Astrocyte (in vitro differentiated cells and primary cell): ENCODE data around the gene XRN2. TPM values are rescaled to one million over a fixed set of nuclear protein-coding genes. Genes with fewer than 3 reads are reported as not detected.

Source experiments
- DNase-seq: peaks from one replicate; pipeline ENCODE4 v3.0.0-alpha.2; 2010; ENCODE audit warnings: low read depth
- FAIRE-seq: peaks from 2 replicates; lab custom pipeline; 2011; peaks lifted over from hg19 to GRCh38; lab: Jason Lieb, UNC
- H2AFZ ChIP-seq: 2 replicates; pipeline ENCODE4 v1.6.0; 2012; ENCODE audit warnings: low read depth, low read length, inconsistent platforms
- H3K27ac ChIP-seq: 2 replicates; pipeline ENCODE4 v1.5.1; 2011; ENCODE audit warnings: low read depth, low read length, inconsistent platforms
- H3K27me3 ChIP-seq: 2 replicates; pipeline ENCODE4 v1.6.0; 2011; ENCODE audit warnings: low read length, inconsistent platforms; ENCODE audit not compliant: insufficient read depth
- H3K36me3 ChIP-seq: 2 replicates; pipeline ENCODE4 v1.5.1; 2011; ENCODE audit warnings: low read length, inconsistent platforms; ENCODE audit not compliant: insufficient read depth
- H3K4me1 ChIP-seq: 2 replicates; pipeline ENCODE4 v1.5.1; 2011; ENCODE audit warnings: low read length, inconsistent platforms; ENCODE audit not compliant: insufficient read depth
- H3K4me2 ChIP-seq: 2 replicates; pipeline ENCODE4 v1.6.0; 2012; ENCODE audit warnings: low read length, inconsistent platforms
- H3K4me3 ChIP-seq: 2 replicates; pipeline ENCODE4 v1.5.1; 2011; ENCODE audit warnings: low read depth, mild to moderate bottlenecking, low read length, inconsistent platforms; ENCODE audit not compliant: insufficient read depth
- H3K79me2 ChIP-seq: 2 replicates; pipeline ENCODE4 v1.6.0; 2012; ENCODE audit warnings: mild to moderate bottlenecking, low read length, inconsistent platforms; ENCODE audit not compliant: insufficient read depth
- H3K9ac ChIP-seq: 2 replicates; pipeline ENCODE4 v1.6.0; 2012; ENCODE audit warnings: mild to moderate bottlenecking, low read length, inconsistent platforms
- H3K9me3 ChIP-seq: 2 replicates; pipeline ENCODE4 v1.5.1; 2012; ENCODE audit warnings: low read depth, mild to moderate bottlenecking, low read length, inconsistent platforms; ENCODE audit not compliant: insufficient read depth
- H4K20me1 ChIP-seq: 2 replicates; pipeline ENCODE4 v1.6.0; 2012; ENCODE audit warnings: low read length, inconsistent platforms; ENCODE audit not compliant: insufficient read depth
- H3K27ac Mint-ChIP-seq: one replicate; pipeline ENCODE4 v1.8.0; 2021; ENCODE audit warnings: mild to moderate bottlenecking, mixed read lengths; ENCODE audit not compliant: unreplicated experiment
- H3K27me3 Mint-ChIP-seq: one replicate; pipeline ENCODE4 v1.8.0; 2021; ENCODE audit warnings: low read depth, mixed read lengths; ENCODE audit not compliant: unreplicated experiment
- H3K36me3 Mint-ChIP-seq: one replicate; pipeline ENCODE4 v1.8.0; 2021; ENCODE audit warnings: low read depth, mixed read lengths; ENCODE audit not compliant: unreplicated experiment
- H3K4me1 Mint-ChIP-seq: one replicate; pipeline ENCODE4 v1.8.0; 2021; ENCODE audit warnings: low read depth, mixed read lengths; ENCODE audit not compliant: unreplicated experiment
- H3K4me3 Mint-ChIP-seq: one replicate; pipeline ENCODE4 v1.8.0; 2021; ENCODE audit warnings: mild to moderate bottlenecking, moderate library complexity, mixed read lengths; ENCODE audit not compliant: unreplicated experiment
- H3K9me3 Mint-ChIP-seq: one replicate; pipeline ENCODE4 v1.8.0; 2021; ENCODE audit warnings: mild to moderate bottlenecking, mixed read lengths; ENCODE audit not compliant: unreplicated experiment
- EZH2 ChIP-seq: IDR thresholded peaks from 2 replicates; pipeline ENCODE4 v1.6.1; 2012; ENCODE audit warnings: mild to moderate bottlenecking, low read length, inconsistent platforms; ENCODE audit not compliant: insufficient read depth
- total RNA-seq: library from RNA; stranded (reverse); gene quantifications from 2 replicates; pipeline ENCODE4 v1.2.1, GENCODE V29; 2021
- TF ChIP-seq, protein P1 (sequence below): IDR thresholded peaks from 2 replicates; pipeline ENCODE4 v1.5.1; 2011; ENCODE audit warnings: low read depth, mild to moderate bottlenecking, inconsistent platforms, low read length, moderate library complexity; ENCODE audit not compliant: insufficient read depth

The XRN2 gene
- total RNA-seq, 1 donor from 2014 or later = 74.5 TPM

DNA sequence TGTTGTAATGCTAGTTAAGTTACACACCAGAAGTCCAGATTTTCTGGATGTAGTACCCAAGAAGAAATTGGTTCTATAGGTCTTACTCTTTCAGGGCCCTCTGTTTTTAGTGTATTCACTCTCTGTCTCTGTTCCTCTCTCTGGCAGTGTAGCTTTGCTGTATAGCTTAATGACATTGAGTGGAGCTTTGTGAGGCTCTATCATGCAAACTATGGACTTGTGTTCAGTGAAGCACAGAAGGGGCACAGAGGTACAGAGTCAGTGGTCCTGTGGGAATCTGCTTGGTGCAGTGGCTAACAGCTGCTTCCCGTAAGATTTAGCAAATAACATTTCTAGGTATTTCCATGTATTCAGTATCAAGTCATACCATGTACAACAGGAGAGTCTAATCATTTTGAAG is 68.1 kb downstream of the XRN2 start:
- no peak overlapping the region for H3K4me3 Mint-ChIP-seq
- H3K36me3 Mint-ChIP-seq = peaks cover 11% of the 10 kb centered on the region
- H3K27me3 Mint-ChIP-seq = no peaks in the 10 kb centered on the region
- Histone ChIP-seq H3K79me2 (peaks cover 35% of the 10 kb centered on the region), H4K20me1 (peaks cover 35% of the 10 kb centered on the region), H3K9ac (no peak overlapping the region), H3K4me2 (no peak overlapping the region), H3K4me3 (no peak overlapping the region), H3K27ac (no peak overlapping the region), H3K4me1 (no peaks in the 10 kb centered on the region), H3K27me3 (no peaks in the 10 kb centered on the region), H2AFZ (no peak overlapping the region), H3K9me3 (no peaks in the 10 kb centered on the region), H3K36me3 (peaks cover 21% of the 10 kb centered on the region)
- H3K4me1 Mint-ChIP-seq = peaks cover under 1% of the 10 kb centered on the region
- no peak for FAIRE-seq
- no peaks in the 10 kb centered on the region for H3K9me3 Mint-ChIP-seq
- H3K27ac Mint-ChIP-seq = no peak overlapping the region
- no peak for DNase-seq
- no peak for TF ChIP-seq EZH2

GRCh38 chr20:21372016-21372415 is 68.9 kb downstream of the XRN2 start:
- H3K9me3 ChIP-seq = no peaks in the 10 kb centered on the region
- DNase-seq (no peak), FAIRE-seq (no peak)
- no peak overlapping the region for H3K27ac Mint-ChIP-seq
- no peak overlapping the region for H3K4me3 ChIP-seq
- peaks cover 6% of the 10 kb centered on the region for H3K4me1 Mint-ChIP-seq
- peaks cover 18% of the 10 kb centered on the region for H3K36me3 ChIP-seq
- no peak overlapping the region for H2AFZ ChIP-seq
- no peak overlapping the region for H3K4me2 ChIP-seq
- peaks cover 11% of the 10 kb centered on the region for H3K36me3 Mint-ChIP-seq
- no peaks in the 10 kb centered on the region for H3K27me3 Mint-ChIP-seq
- no peak overlapping the region for H3K9ac ChIP-seq
- H4K20me1 ChIP-seq = peaks cover 42% of the 10 kb centered on the region
- H3K9me3 Mint-ChIP-seq = no peaks in the 10 kb centered on the region
- no peak overlapping the region for H3K4me3 Mint-ChIP-seq
- H3K27ac ChIP-seq = no peak overlapping the region
- no peaks in the 10 kb centered on the region for H3K4me1 ChIP-seq
- no peak for TF ChIP-seq EZH2
- TF ChIP-seq, protein P1, sequence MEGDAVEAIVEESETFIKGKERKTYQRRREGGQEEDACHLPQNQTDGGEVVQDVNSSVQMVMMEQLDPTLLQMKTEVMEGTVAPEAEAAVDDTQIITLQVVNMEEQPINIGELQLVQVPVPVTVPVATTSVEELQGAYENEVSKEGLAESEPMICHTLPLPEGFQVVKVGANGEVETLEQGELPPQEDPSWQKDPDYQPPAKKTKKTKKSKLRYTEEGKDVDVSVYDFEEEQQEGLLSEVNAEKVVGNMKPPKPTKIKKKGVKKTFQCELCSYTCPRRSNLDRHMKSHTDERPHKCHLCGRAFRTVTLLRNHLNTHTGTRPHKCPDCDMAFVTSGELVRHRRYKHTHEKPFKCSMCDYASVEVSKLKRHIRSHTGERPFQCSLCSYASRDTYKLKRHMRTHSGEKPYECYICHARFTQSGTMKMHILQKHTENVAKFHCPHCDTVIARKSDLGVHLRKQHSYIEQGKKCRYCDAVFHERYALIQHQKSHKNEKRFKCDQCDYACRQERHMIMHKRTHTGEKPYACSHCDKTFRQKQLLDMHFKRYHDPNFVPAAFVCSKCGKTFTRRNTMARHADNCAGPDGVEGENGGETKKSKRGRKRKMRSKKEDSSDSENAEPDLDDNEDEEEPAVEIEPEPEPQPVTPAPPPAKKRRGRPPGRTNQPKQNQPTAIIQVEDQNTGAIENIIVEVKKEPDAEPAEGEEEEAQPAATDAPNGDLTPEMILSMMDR = no peak
- no peaks in the 10 kb centered on the region for H3K27me3 ChIP-seq
- H3K79me2 ChIP-seq = peaks cover 41% of the 10 kb centered on the region

GRCh38 chr20:21373436-21373835 is 70.3 kb downstream of the XRN2 start:
- no peak overlapping the region for H3K27ac Mint-ChIP-seq
- Histone ChIP-seq H3K4me1 (no peaks in the 10 kb centered on the region), H3K36me3 (peaks cover 11% of the 10 kb centered on the region), H3K9me3 (no peaks in the 10 kb centered on the region), H3K4me3 (no peak overlapping the region), H2AFZ (no peak overlapping the region), H4K20me1 (peaks cover 52% of the 10 kb centered on the region), H3K9ac (no peak overlapping the region), H3K27ac (no peak overlapping the region), H3K79me2 (peaks cover 43% of the 10 kb centered on the region), H3K4me2 (no peak overlapping the region), H3K27me3 (no peaks in the 10 kb centered on the region)
- H3K36me3 Mint-ChIP-seq = peaks cover 11% of the 10 kb centered on the region
- no peak for DNase-seq
- H3K9me3 Mint-ChIP-seq = no peaks in the 10 kb centered on the region
- TF ChIP-seq, protein P1 = no peak
- no peak for TF ChIP-seq EZH2
- peak; percentile 5 for FAIRE-seq
- no peak overlapping the region for H3K4me3 Mint-ChIP-seq
- no peaks in the 10 kb centered on the region for H3K27me3 Mint-ChIP-seq
- peaks cover 8% of the 10 kb centered on the region for H3K4me1 Mint-ChIP-seq
